Tibial artery (tissue), 4 donors: ENCODE measurements around the gene CAMKMT.

Source experiments
- DNase-seq, 2 donors: peaks; one replicate each; pipeline ENCODE4 v3.0.0-alpha.2; 2019
- H3K27ac ChIP-seq, 2 donors: fragments of 200-600 bp; sonication (generic) in 1 of 2; 1 replicate in 1 of 2; 2 replicates in 1 of 2; pipeline ENCODE4 v1.5.1; 2018 to 2019; ENCODE audit warnings: mild to moderate bottlenecking in 1 of 2
- H3K27me3 ChIP-seq, 2 donors: fragments of 200-600 bp; sonication (generic) in 1 of 2; one replicate each; pipeline versions ENCODE4 v1.5.1 to v1.6.0; 2016 to 2019
- H3K36me3 ChIP-seq, 3 donors: fragments of 200-600 bp; sonication (generic) in 2 of 3; one replicate each; pipeline ENCODE4 v1.5.1; 2016 to 2019; ENCODE audit warnings: mild to moderate bottlenecking in 2 of 3
- H3K4me1 ChIP-seq, 4 donors: fragments of 200-600 bp; sonication (generic) in 2 of 4; 1 replicate in 3 of 4; 2 replicates in 1 of 4; pipeline ENCODE4 v1.5.1; 2016 to 2019
- H3K4me3 ChIP-seq, 2 donors: fragments of 200-600 bp; sonication (generic) in 1 of 2; 1 replicate in 1 of 2; 2 replicates in 1 of 2; pipeline ENCODE4 v1.5.1; 2018 to 2019; ENCODE audit warnings: mild to moderate bottlenecking in 2 of 2
- H3K9me3 ChIP-seq, 3 donors: fragments of 200-600 bp; sonication (generic) in 1 of 3; one replicate each; pipeline ENCODE4 v1.5.1; 2016 to 2019
- intact Hi-C: fragments of 100-400 bp; cut with DNase I; formaldehyde crosslinking; loops from one replicate; pipeline ENCODE4 v1.15.0; 2023; ENCODE audit warnings: low total_unique reads
- TF ChIP-seq, protein P1 (sequence below), 2 experiments: fragments of 200-600 bp in 1 of 2; fragments of 450-650 bp in 1 of 2; IDR thresholded peaks; one replicate each; pipeline ENCODE4 v1.5.1; 2017 to 2019; ENCODE audit warnings: antibody characterized with exemption in 2 of 2, mild to moderate bottlenecking in 1 of 2, moderate library complexity in 1 of 2

Gene CAMKMT

DNA sequence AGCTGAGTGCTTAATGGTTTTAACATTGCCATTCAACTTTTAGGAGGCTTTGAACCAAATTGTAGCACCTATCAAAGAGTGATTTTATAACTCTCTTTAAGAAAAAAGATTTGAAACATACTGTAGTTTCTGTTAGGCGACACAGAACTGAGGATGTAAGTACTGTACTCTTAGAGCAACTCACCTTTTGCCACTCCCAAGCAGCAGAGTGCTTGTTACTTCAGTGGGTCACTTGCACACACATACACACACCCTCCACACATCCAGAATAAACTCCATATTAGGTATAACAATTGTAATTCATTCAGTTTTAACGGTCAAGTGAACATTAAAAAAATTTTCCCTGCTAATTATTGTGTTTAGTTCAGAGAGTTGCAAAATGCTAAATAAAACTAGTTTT lies 118.3 kb downstream of the CAMKMT start:
- Histone ChIP-seq H3K36me3 (no peaks in the 10 kb centered on the region), H3K9me3 (no peaks in the 10 kb centered on the region), H3K27ac (no peak overlapping the region), H3K27me3 (no peaks in the 10 kb centered on the region), H3K4me1 (no peaks in the 10 kb centered on the region), H3K4me3 (no peak overlapping the region)
- intact Hi-C loops = loop anchor here (10.0 kb wide), 1 partner anchor 435 kb away; no protein-coding TSS in a partner anchor
- TF ChIP-seq, protein P1, sequence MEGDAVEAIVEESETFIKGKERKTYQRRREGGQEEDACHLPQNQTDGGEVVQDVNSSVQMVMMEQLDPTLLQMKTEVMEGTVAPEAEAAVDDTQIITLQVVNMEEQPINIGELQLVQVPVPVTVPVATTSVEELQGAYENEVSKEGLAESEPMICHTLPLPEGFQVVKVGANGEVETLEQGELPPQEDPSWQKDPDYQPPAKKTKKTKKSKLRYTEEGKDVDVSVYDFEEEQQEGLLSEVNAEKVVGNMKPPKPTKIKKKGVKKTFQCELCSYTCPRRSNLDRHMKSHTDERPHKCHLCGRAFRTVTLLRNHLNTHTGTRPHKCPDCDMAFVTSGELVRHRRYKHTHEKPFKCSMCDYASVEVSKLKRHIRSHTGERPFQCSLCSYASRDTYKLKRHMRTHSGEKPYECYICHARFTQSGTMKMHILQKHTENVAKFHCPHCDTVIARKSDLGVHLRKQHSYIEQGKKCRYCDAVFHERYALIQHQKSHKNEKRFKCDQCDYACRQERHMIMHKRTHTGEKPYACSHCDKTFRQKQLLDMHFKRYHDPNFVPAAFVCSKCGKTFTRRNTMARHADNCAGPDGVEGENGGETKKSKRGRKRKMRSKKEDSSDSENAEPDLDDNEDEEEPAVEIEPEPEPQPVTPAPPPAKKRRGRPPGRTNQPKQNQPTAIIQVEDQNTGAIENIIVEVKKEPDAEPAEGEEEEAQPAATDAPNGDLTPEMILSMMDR (IDR thresholded peaks at IDR 0.05) = no peak
- DNase-seq = no peak

DNA sequence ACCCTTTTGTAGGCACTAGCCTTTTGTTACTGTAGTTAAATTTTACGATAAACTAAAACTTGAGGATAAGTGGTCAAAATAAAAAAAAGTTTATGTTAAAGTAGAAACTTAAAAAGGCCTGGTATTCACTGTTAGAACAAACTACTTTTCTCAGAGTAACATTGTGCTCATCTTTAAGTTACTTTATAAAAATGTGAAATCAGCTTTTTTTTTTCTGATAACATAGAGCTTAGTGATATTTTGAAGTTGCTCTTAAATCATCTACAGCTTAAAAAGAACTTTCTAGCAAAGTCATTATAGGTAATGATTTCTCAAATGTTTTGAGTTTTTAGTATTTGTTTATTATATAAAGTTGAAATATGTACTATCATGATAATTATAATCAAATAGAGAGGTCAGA lies 125.3 kb downstream of the CAMKMT start:
- Histone ChIP-seq H3K36me3 (no peaks in the 10 kb centered on the region), H3K4me3 (no peak overlapping the region), H3K9me3 (no peaks in the 10 kb centered on the region), H3K27me3 (no peaks in the 10 kb centered on the region), H3K27ac (no peak overlapping the region), H3K4me1 (no peaks in the 10 kb centered on the region)
- intact Hi-C loops = loop anchor here (10.0 kb wide), 1 partner anchor 442 kb away; no protein-coding TSS in a partner anchor
- no peak for DNase-seq
- TF ChIP-seq, protein P1 (IDR thresholded peaks at IDR 0.05) = no peak

DNA sequence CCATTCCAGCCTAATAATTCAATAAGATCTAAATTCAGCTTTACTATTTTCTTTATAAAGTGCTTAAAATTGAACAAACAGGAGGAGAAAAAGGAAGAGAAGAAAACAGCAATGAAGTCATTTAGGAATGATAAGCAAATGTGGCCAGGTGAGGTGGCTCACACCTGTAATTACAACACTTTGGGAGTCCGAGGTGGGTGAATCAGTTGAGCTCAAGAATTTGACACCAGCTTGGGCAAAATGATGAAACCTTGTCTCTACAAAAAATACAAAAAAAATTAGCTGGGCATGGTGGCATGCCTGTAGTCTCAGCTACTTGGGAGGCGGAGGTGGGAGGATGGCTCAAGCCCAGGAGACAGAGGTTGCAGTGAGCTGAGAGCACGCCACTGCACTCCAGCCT lies 129.0 kb downstream of the CAMKMT start:
- H3K9me3 ChIP-seq = no peaks in the 10 kb centered on the region
- H3K4me3 ChIP-seq = no peak overlapping the region
- no peaks in the 10 kb centered on the region for H3K36me3 ChIP-seq
- H3K27me3 ChIP-seq = no peaks in the 10 kb centered on the region
- TF ChIP-seq, protein P1 (IDR thresholded peaks at IDR 0.05) = no peak
- no peaks in the 10 kb centered on the region for H3K4me1 ChIP-seq
- intact Hi-C loops = no loop called here
- no peak overlapping the region for H3K27ac ChIP-seq
- no peak for DNase-seq

DNA sequence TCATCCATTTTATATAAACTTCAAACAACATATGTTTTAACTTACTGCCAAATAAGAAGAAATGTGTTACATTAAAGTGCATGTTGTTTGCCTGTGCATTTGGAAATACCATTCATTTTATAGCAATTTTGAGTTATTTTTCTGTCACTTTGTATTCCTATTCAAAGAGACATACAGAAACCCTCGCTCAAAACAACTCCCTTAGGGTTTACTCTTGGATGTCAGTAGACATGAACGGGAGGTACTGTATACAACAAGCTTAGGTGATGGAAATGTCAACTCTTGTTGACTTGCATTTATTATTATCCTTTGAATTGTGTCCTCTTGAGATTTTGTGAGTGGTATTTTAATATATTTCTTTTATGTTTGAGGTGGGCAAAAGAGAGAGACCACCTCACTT lies 132.3 kb downstream of the CAMKMT start:
- Histone ChIP-seq H3K4me1 (no peaks in the 10 kb centered on the region), H3K27me3 (no peaks in the 10 kb centered on the region), H3K9me3 (no peaks in the 10 kb centered on the region), H3K36me3 (no peaks in the 10 kb centered on the region), H3K4me3 (no peak overlapping the region), H3K27ac (no peak overlapping the region)
- intact Hi-C loops = no loop called here
- TF ChIP-seq, protein P1 (IDR thresholded peaks at IDR 0.05) = no peak
- DNase-seq = no peak

DNA sequence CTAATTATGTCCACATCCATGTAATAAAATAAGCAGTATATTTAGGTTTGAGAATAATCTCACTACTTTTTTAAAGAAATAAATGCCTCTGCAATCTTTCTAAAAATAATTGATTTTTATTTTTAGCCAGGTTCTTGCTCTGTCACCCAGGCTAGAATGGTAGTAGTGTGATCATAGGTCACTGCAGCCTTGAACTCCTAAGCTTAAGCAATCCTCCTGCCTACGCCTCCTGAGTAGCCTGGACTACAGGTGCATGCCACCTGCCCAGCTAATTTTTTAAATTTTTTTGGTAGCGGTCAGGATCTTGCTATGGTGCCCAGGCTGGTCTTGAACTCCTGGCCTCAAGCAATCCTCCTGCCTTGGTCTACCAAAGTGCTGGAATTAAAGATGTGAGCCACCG lies 133.3 kb downstream of the CAMKMT start:
- H3K27ac ChIP-seq = no peak overlapping the region
- TF ChIP-seq, protein P1 (IDR thresholded peaks at IDR 0.05) = no peak
- intact Hi-C loops = no loop called here

DNA sequence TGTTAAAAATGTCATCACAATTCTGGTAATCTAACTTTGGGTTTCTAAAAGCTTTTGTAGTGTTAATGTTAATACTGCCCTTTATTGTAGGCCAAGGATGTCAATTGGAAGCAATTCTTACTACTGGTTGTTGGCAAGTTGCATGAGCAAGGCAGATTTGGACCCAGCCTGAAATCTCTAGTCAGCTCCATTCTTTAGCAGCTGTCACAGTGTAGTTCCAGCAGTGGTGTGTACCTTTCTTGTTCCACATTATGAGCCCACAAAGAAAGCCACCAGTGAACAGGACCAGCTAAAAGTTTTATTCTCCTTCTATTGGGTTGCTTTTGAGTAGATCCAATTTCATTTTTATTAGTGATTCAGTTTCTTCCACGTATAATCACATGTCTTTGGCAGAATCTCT lies 133.8 kb downstream of the CAMKMT start:
- no peak overlapping the region for H3K27ac ChIP-seq
- intact Hi-C loops = no loop called here
- no peaks in the 10 kb centered on the region for H3K27me3 ChIP-seq
- no peaks in the 10 kb centered on the region for H3K36me3 ChIP-seq
- TF ChIP-seq, protein P1 (IDR thresholded peaks at IDR 0.05) = no peak
- DNase-seq = no peak
- H3K4me1 ChIP-seq = no peaks in the 10 kb centered on the region
- H3K9me3 ChIP-seq = no peaks in the 10 kb centered on the region
- H3K4me3 ChIP-seq = no peak overlapping the region

More for the DNA sequence above, 133.3 kb downstream of the CAMKMT start:
- Histone ChIP-seq H3K9me3 (no peaks in the 10 kb centered on the region), H3K27me3 (no peaks in the 10 kb centered on the region), H3K4me3 (no peak overlapping the region), H3K36me3 (no peaks in the 10 kb centered on the region), H3K4me1 (no peaks in the 10 kb centered on the region)
- DNase-seq = no peak
